ENCODE data around the gene CCDC32. TPM values are rescaled to one million over a fixed set of nuclear protein-coding genes. Genes with fewer than 3 reads are reported as not detected.

Gene CCDC32
- total and polyA plus RNA-seq, 7 donors: 21.4 to 55.3 (median 37.1) TPM

- Histone ChIP-seq H3K9me3 (no peaks in the 10 kb centered on the region), H3K27ac (peak overlapping the region in 2 of 4 donors; percentile 21), H3K4me3 (no peak overlapping the region), H3K4me1 (peaks cover 0 to 32% (median 19%) of the 10 kb centered on the region in 4 donors), H3K36me3 (peaks cover 0 to 21% (median 3%) of the 10 kb centered on the region in 4 donors), H3K27me3 (no peaks in the 10 kb centered on the region)
- no peak for DNase-seq
- 92 to 93% methylated on average over 2 of the region's 2 CpGs for WGBS, 2 donors
- TF ChIP-seq CTCF (IDR thresholded peaks at IDR 0.05) (no peak), EP300 (IDR thresholded peaks at IDR 0.05) (no peak), POLR2AphosphoS5 (IDR thresholded peaks at IDR 0.05) (no peak), POLR2A (IDR thresholded peaks at IDR 0.05) (no peak)
- intact Hi-C loops (cut with DNase I): loop anchor here (10.0 kb wide), 1 partner anchor 192 kb away; the partner anchor contains the start of gene RMDN3
Measured at GRCh38 chr15:40562691-40563090, 2.2 kb downstream of the CCDC32 start.

DNA sequence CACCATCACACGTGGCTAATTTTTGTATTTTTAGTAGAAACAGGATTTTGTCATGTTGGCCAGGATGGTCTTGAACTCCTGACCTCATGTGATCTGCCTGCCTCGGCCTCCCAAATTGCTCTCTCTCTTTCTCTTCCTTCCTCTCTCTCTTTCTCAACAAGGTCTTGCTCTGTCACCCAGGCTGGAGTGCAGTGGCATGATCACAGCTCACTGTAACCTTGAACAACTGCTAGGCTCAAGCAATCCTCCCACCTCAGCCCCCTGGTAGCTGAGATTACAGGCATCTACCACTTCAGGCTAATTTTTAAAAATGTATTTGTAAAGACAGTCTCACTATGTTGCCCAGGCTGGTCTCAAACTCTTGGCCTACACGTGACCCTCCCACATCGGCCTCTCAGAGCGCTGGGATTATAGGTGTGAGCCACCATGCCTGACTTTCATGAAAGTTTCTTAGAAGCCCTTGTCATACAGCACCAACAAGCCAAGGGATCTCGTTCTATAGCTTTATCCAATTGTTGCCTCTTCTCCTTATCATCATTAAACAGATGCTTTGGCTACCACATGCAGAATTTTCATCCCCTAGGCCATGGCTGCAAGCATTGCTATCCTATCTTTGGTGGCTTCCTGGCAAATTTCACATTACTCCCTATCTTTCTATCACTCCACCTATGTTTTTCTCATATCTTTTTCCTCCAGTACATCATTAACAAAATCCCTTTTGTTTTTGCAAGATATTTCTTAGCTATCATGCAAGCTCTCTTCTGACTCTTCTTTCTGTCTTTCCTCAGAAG, 5.7 kb downstream of the CCDC32 start:
- WGBS, 2 donors: 91 to 93% methylated on average over 6 of the region's 6 CpGs
- peaks cover 0 to 53% (median 12%) of the 10 kb centered on the region in 4 donors for H3K36me3 ChIP-seq

DNA sequence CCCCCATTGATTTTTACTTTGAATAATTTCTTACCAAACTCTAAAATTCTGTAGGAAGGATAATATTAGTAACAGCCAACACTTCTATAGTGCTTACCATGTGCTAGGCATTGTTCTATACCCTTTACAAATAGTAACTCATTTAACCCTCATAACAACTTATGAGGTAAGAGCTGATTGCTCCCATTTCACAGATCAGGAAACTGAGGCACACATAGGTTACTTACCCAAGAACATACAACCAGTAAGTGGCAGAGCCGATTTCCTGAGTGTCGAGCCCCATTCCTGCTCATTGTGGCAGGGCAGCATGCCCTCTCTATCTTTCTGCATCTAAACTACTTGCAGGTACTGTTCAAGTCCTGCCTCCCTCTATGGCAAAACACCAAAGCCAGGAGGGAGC, 9.0 kb downstream of the CCDC32 start:
- Histone ChIP-seq H3K4me1 (peaks cover 0 to 4% (median 0%) of the 10 kb centered on the region in 4 donors), H3K36me3 (peaks cover 0 to 60% (median 12%) of the 10 kb centered on the region in 4 donors), H3K9me3 (no peaks in the 10 kb centered on the region), H3K4me3 (no peak overlapping the region), H3K27me3 (no peaks in the 10 kb centered on the region), H3K27ac (no peak overlapping the region)
- no peak for DNase-seq
- WGBS, 2 donors: 97 to 99% methylated on average over 2 of the region's 2 CpGs
- no peak for TF ChIP-seq POLR2AphosphoS5 (IDR thresholded peaks at IDR 0.05)
- no peak for TF ChIP-seq CTCF (IDR thresholded peaks at IDR 0.05)
- no peak for TF ChIP-seq POLR2A (IDR thresholded peaks at IDR 0.05)
- intact Hi-C loops (cut with DNase I): no loop called here

More for the DNA sequence above, 5.7 kb downstream of the CCDC32 start:
- Histone ChIP-seq H3K27ac (no peak overlapping the region), H3K9me3 (no peaks in the 10 kb centered on the region), H3K4me1 (peaks cover 0 to 26% (median 12%) of the 10 kb centered on the region in 4 donors), H3K27me3 (no peaks in the 10 kb centered on the region), H3K4me3 (no peak overlapping the region)
- intact Hi-C loops (cut with DNase I): no loop called here
- no peak for DNase-seq
- TF ChIP-seq POLR2A (IDR thresholded peaks at IDR 0.05) (no peak), POLR2AphosphoS5 (IDR thresholded peaks at IDR 0.05) (no peak), EP300 (IDR thresholded peaks at IDR 0.05) (no peak), CTCF (IDR thresholded peaks at IDR 0.05) (no peak)

GRCh38 chr15:40554161-40554525, 10.7 kb downstream of the CCDC32 start:
- Histone ChIP-seq H3K27ac (no peak overlapping the region), H3K27me3 (no peaks in the 10 kb centered on the region), H3K4me1 (no peaks in the 10 kb centered on the region), H3K4me3 (no peak overlapping the region), H3K9me3 (no peaks in the 10 kb centered on the region), H3K36me3 (peaks cover 0 to 73% (median 12%) of the 10 kb centered on the region in 4 donors)
- intact Hi-C loops (cut with DNase I): no loop called here
- DNase-seq: no peak
- no peak for TF ChIP-seq POLR2AphosphoS5 (IDR thresholded peaks at IDR 0.05)
- TF ChIP-seq CTCF (IDR thresholded peaks at IDR 0.05): no peak
- no peak for TF ChIP-seq EP300 (IDR thresholded peaks at IDR 0.05)
- no peak for TF ChIP-seq POLR2A (IDR thresholded peaks at IDR 0.05)
- 88 to 93% methylated on average over 4 of the region's 4 CpGs for WGBS, 2 donors

Measured in sigmoid colon (tissue), 7 donors.